VCaP (cell line): ENCODE results near the gene POC1B.

ENCODE experiments used
- H3K27ac ChIP-seq: fragments of 450-650 bp; 2 replicates; pipeline ENCODE4 v1.5.1; 2017
- CTCF ChIP-seq: fragments of 450-650 bp; conservative IDR thresholded peaks from 2 replicates; pipeline ENCODE4 v1.5.1; 2017; ENCODE audit warnings: mild to moderate bottlenecking, moderate library complexity

POC1B gene

GRCh38 chr12:89382328-89382727 lies 143.5 kb downstream of the POC1B start:
- TF ChIP-seq CTCF, result no peak
- peak overlapping the region; percentile 94 for H3K27ac ChIP-seq

- TF ChIP-seq CTCF, result no peak
- H3K27ac ChIP-seq, result peak overlapping the region; percentile 94; the same call in 1 of the 2 replicates
These were observed 145.9 kb downstream of the POC1B start for GRCh38 chr12:89379839-89380467.

GRCh38 chr12:89379148-89379838 lies 146.6 kb downstream of the POC1B start:
- no peak for TF ChIP-seq CTCF
- H3K27ac ChIP-seq, result peak overlapping the region; percentile 94; the same call in 1 of the 2 replicates

- no peak for TF ChIP-seq CTCF
- H3K27ac ChIP-seq, result peak overlapping the region; percentile 94
These were observed 149.0 kb downstream of the POC1B start for GRCh38 chr12:89376844-89377243.

- H3K27ac ChIP-seq, result peak overlapping the region; percentile 94
- no peak for TF ChIP-seq CTCF
These were observed 149.7 kb downstream of the POC1B start for GRCh38 chr12:89376202-89376529.

GRCh38 chr12:89373763-89374572 lies 151.9 kb downstream of the POC1B start:
- no peak for TF ChIP-seq CTCF
- no peak overlapping the region for H3K27ac ChIP-seq

GRCh38 chr12:89372584-89373370 lies 153.1 kb downstream of the POC1B start:
- TF ChIP-seq CTCF, result no peak
- H3K27ac ChIP-seq, result peak overlapping the region; percentile 7; the same call in 1 of the 2 replicates
